Measurements from ENCODE around the gene ARPC2. TPM values are rescaled to one million over a fixed set of nuclear protein-coding genes. Genes with fewer than 3 reads are reported as not detected.

The ARPC2 gene
- total RNA-seq, 1 donor from 2014 or later: 153 TPM

- Mint-ChIP-seq H3K27ac (no peak overlapping the region), H3K36me3 (ENCODE audit: insufficient read depth) (peaks cover 35% of the 10 kb centered on the region), H3K4me3 (ENCODE audit: low read depth) (no peak overlapping the region), H3K27me3 (no peaks in the 10 kb centered on the region), H3K4me1 (ENCODE audit: low read depth) (peaks cover 16% of the 10 kb centered on the region), H3K9me3 (ENCODE audit: low read depth) (no peaks in the 10 kb centered on the region)
- no peak for TF ChIP-seq CTCF (IDR thresholded peaks at IDR 0.05; ENCODE audit: unreplicated experiment)
- no peak for DNase-seq (ENCODE audit: low spot score, unreplicated experiment)
These were observed 19.8 kb downstream of the ARPC2 start for GRCh38 chr2:218236829-218237228.

DNA sequence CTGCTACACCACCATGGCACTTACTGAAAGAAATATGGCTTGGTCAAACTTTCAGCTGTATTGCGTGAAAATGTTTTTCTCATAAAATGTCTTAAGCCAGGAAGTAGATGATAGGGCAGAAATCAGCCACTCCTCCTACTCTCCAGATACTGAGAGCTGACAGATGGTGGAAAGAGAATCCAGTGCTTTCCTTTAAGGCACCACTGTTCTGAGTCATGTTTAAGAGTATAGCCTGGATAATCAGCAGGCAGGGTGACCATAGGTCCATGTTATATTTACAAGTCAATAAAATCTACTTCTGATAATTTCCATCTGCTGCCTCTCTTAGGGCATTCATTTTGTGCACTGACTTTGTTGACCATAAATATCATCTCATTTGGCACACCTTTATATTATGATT is 21.9 kb downstream of the ARPC2 start:
- Mint-ChIP-seq H3K27me3 (no peaks in the 10 kb centered on the region), H3K4me3 (ENCODE audit: low read depth) (no peak overlapping the region), H3K4me1 (ENCODE audit: low read depth) (peaks cover 11% of the 10 kb centered on the region), H3K36me3 (ENCODE audit: insufficient read depth) (peaks cover 37% of the 10 kb centered on the region), H3K27ac (no peak overlapping the region), H3K9me3 (ENCODE audit: low read depth) (no peaks in the 10 kb centered on the region)
- DNase-seq (ENCODE audit: low spot score, unreplicated experiment): no peak
- TF ChIP-seq CTCF (IDR thresholded peaks at IDR 0.05; ENCODE audit: unreplicated experiment): no peak

DNA sequence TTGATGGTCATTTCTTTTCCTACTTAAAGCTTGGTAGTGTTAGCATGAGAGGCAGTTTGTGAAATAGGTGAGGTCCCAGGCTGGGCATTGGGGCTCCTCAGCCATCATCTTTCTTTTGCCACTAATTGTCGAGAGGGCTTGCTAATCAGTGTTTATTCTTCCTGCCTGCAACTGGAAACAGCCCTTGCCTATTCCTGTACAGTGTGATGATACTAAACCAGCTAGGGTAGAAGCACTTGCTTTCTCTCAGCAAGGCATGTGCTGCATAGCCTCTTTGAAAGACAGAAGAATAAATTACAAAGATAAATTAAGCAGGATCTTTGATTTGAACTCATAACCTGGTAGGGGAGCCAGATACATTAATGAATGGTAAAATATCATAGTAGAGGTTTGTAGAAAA is 27.2 kb downstream of the ARPC2 start:
- TF ChIP-seq CTCF (IDR thresholded peaks at IDR 0.05; ENCODE audit: unreplicated experiment): no peak
- Mint-ChIP-seq H3K36me3 (ENCODE audit: insufficient read depth) (peaks cover 29% of the 10 kb centered on the region), H3K27me3 (no peaks in the 10 kb centered on the region), H3K4me1 (ENCODE audit: low read depth) (no peaks in the 10 kb centered on the region), H3K9me3 (ENCODE audit: low read depth) (no peaks in the 10 kb centered on the region), H3K27ac (no peak overlapping the region), H3K4me3 (ENCODE audit: low read depth) (no peak overlapping the region)
- DNase-seq (ENCODE audit: low spot score, unreplicated experiment): no peak

DNA sequence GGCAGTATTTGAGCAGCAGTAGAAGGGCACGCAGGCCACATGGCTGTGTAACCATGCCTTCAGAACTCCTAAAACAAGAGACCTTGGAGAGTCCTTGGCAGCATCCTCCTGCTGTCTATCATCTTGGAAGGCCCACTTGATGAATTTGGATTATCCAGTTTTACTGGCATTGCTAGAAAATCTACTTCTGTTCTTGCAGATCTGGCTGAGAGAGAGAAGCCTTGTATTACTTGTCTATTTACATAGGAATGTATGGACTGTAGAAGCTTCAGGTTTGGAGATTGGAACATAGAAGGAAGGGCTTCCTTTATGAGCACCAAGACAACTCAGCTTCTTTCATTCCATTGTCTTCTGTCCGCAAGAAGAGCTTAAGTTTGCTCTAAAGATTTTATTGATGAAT is 27.7 kb downstream of the ARPC2 start:
- DNase-seq (ENCODE audit: low spot score, unreplicated experiment): no peak
- TF ChIP-seq CTCF (IDR thresholded peaks at IDR 0.05; ENCODE audit: unreplicated experiment): no peak
- H3K9me3 Mint-ChIP-seq (ENCODE audit: low read depth): no peaks in the 10 kb centered on the region
- no peak overlapping the region for H3K4me3 Mint-ChIP-seq (ENCODE audit: low read depth)
- no peaks in the 10 kb centered on the region for H3K4me1 Mint-ChIP-seq (ENCODE audit: low read depth)
- H3K27ac Mint-ChIP-seq: no peak overlapping the region
- H3K27me3 Mint-ChIP-seq: no peaks in the 10 kb centered on the region
- H3K36me3 Mint-ChIP-seq (ENCODE audit: insufficient read depth): peaks cover 32% of the 10 kb centered on the region

GRCh38 chr2:218245214-218245613 is 28.2 kb downstream of the ARPC2 start:
- no peak overlapping the region for H3K27ac Mint-ChIP-seq
- TF ChIP-seq CTCF (IDR thresholded peaks at IDR 0.05; ENCODE audit: unreplicated experiment): no peak
- H3K9me3 Mint-ChIP-seq (ENCODE audit: low read depth): no peaks in the 10 kb centered on the region
- H3K27me3 Mint-ChIP-seq: no peaks in the 10 kb centered on the region
- H3K36me3 Mint-ChIP-seq (ENCODE audit: insufficient read depth): peaks cover 35% of the 10 kb centered on the region
- H3K4me3 Mint-ChIP-seq (ENCODE audit: low read depth): no peak overlapping the region
- no peaks in the 10 kb centered on the region for H3K4me1 Mint-ChIP-seq (ENCODE audit: low read depth)
- DNase-seq (ENCODE audit: low spot score, unreplicated experiment): no peak
